DMS114 treated with DMSO at 0.1 percent for 48 hours (cell line): Measurements from ENCODE around the gene UTP14C.
"Not testable (repeated sequence)": the region's sequence is repeated elsewhere in the genome, so short reads cannot be mapped to it uniquely, and the experiment has no call there.

Source experiments
- DNase-seq: peaks from one replicate; lab custom pipeline; 2025; ENCODE audit not compliant: unreplicated experiment; lab: John Stamatoyannopoulos, UW

Gene UTP14C

DNA sequence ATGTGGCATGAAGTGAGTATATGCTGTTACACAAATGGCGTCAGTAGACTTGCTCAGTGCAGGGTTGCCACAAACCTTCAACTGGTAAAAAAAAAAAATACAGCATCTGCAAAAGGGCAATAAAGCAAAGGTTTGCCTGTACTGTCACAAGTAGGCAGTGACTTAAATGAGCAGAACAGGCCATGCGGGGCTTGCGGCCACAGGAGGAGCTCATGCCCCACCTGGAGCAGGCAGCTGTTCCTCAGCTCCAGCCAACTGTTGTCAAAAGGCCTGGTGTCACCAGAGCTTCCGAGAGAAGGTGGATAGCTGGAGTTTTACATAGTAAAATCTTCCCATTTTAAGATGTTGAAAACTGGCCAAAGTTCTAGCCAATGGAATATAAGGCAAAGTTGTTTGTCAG lies 20.9 kb upstream of the UTP14C start:
- no peak for DNase-seq

GRCh38 chr13:52004511-52005170 lies 19.9 kb upstream of the UTP14C start:
- no peak for DNase-seq

DNA sequence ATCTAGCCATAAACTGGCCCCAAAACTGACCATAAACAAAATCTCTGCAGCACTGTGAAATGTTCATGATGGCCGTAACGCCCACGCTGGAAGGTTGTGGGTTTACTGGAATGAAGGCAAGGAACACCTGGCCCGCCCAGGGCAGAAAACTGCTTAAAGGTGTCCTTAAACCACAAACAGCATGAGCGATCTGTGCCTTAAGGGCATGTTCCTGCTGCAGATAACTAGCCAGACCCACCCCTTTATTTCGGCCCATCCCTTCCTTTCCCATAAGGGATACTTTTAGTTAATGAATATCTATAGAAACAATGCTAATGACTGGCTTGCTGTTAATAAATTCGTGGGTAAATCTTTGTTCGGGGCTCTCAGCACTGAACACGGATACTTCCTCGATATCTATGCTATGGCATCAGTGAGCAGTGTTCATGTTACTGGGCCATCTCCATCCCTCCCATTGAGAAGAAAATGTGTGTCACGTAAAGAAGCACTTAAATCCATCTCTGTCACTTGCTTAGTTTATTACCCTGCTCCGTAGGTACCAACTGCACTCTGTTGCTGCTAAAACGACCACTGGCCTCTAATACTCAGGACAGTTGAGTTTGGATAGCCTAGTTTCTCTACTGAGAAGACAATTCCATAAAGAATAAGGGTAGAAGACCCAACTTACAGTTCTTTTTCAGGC lies 18.5 kb upstream of the UTP14C start:
- DNase-seq: no peak

DNA sequence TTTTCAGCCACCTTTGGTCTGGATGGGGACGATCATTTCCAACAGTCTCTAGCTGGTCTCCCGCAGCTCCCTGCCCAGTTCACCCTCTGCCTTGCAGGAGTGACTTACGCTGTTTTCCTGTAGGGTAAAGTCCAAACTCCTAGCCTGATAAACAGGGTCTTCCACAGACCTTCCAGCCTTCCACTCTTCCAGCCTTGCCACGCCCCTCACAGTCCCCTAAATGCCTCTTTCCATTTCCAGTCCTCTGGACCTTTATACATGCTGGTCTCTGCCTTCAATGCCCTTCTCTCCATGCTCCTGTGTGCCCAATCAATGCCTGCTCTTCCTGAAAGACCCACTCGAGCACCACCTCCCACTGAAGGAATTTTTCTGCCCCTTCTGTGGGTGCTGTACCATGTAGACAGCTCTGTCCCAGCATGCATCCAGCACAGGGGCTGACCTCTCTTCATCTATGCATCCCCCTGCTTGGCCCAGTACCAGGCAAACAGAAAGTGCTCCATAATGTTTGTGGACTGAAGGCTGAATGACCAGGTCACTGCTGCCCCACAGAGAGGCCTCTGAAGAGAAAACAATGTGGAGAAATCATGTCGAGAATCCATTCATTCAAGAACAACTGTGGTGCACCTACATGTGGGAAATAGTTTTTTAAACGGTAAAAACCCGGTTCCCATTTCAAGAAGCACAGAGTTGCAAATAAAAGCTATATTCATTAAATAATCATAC lies 17.8 kb upstream of the UTP14C start:
- DNase-seq: no peak

GRCh38 chr13:52009946-52010345 lies 14.5 kb upstream of the UTP14C start:
- no peak for DNase-seq

DNA sequence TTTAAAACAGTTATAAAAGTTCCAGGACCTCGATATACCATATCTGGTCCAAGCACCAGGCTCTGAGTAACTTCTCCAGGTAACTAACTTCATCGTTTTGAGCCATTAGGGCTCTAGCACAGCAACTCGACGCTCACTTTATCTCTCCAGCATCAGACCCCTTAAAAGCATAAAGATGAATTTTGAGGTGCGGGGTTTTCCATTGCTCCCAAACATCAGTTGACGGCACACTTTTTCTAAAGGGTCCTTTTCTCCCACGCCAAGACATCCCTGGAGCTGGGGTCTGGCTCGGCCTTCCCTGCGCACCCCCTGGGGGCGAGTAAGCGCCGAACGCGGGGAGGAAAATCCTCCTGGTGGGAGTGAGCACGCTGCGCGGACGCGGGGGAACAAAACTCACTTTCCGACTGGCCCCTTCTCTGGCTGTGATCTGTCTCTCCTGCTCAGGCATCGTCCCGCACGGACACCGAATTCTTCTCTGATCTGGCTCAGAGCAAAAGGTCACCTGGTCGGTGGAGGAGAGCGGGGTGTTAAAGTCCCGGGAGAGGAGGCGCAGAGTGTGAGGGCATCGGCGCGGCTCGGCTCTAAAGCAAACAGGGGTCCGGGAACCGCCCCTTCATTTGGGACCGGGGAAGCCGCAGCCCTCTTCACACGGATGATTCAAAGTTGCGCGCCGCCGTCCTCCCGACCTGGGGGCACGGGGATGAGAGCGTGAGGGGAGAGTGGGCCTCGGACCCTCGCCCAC lies 13.4 kb upstream of the UTP14C start, which contains the start of gene ATP7B:
ATP7B (minus strand) TSS at position 561 of the 742 bp plus-strand sequence; CDS start at position 448, 113 bp downstream.
- no peak for DNase-seq

GRCh38 chr13:52011632-52012511 lies 12.6 kb upstream of the UTP14C start, which contains the start of gene ALG11:
Gene ALG11, plus strand, starts transcription at chr13:52012398. Its CDS starts 21 bp downstream, at chr13:52012419.
- DNase-seq: peak; percentile 86

- no peak for DNase-seq
These were observed 12.0 kb upstream of the UTP14C start for GRCh38 chr13:52012512-52012836.

GRCh38 chr13:52016296-52016695 lies 8.2 kb upstream of the UTP14C start:
- DNase-seq: no peak

GRCh38 chr13:52020191-52020590 lies 4.3 kb upstream of the UTP14C start:
- DNase-seq: no peak

GRCh38 chr13:52022356-52022755 lies 2.1 kb upstream of the UTP14C start:
- no peak for DNase-seq

GRCh38 chr13:52025475-52026245 lies 1.2 kb downstream of the UTP14C start:
- no peak for DNase-seq

DNA sequence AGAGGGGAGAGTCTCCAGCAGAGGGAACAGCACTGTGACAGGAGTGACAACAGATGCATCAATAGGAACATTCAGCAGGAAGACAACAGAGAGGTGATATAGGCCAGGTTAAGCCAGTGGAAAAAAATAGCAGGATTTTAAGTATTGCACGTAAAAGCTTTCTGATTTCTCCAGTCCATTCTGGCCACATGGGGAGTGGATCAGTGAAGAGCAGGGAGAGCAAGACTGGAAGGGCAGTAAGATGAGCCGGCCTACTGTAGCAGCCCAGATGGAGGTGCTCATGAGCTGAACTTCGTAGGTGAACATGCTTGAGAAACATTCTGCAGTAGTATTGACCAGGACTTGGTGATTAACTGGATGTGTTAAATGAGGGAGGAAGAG lies 1.7 kb downstream of the UTP14C start:
- DNase-seq: no peak

GRCh38 chr13:52027832-52028231 lies 3.3 kb downstream of the UTP14C start:
- no peak for DNase-seq

GRCh38 chr13:52029569-52029968 lies 5.1 kb downstream of the UTP14C start:
- DNase-seq: no peak

DNA sequence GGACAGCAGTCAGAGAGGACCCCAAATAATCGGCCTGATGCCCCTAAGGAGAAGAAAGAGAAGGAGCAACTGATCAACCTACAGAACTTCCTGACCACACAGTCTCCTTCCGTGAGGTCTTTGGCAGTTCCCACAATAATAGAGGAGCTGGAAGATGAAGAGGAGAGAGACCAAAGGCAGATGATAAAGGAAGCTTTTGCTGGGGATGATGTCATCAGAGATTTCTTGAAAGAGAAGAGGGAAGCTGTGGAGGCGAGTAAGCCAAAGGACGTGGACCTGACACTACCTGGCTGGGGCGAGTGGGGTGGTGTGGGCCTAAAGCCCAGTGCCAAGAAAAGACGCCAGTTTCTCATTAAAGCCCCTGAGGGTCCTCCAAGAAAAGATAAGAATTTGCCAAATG lies 5.9 kb downstream of the UTP14C start:
- not testable (repeated sequence) for DNase-seq

DNA sequence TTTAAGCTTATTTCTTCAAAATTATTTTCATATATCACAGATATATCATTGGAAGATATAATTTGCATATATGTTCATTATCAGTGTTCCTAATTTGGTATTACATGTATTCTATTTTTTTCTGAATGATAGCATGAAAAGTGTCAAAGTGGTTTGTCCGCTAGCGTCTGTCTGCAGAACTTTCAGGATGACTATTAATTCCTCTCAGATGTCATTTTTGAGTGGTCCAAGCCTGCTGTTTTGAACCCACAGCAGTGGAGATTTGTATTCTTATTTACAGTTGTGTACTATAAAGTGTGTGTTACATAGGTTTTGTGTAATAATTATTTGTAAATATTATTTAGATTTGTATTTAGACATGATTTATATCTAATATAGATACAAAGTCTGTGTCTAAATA lies 8.5 kb downstream of the UTP14C start:
- no peak for DNase-seq

- no peak for DNase-seq
These were observed 10.2 kb downstream of the UTP14C start for GRCh38 chr13:52034616-52035226.

DNA sequence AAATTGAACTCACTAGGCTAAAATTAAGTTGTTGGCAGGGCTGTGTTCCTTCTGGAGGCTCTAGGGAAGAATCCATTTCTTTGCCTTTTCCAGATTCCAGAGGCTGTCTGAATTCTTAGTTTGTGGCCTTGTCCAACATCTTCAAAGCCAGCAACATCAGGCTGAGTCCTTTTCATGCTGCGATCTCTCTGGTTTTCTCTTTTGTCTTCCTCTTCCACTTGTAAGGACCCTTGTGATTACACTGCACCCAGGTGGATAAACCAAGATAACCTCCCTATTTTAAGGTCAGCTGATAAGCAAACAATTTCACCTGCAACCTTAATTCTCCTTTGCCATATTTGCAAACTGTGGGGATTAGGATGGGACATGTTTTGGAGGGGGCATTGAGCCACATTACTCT lies 11.5 kb downstream of the UTP14C start:
- no peak for DNase-seq
